Urinary bladder (tissue), 4 donors: Measurements from ENCODE around the gene MXRA7. TPM values are rescaled to one million over a fixed set of nuclear protein-coding genes. Genes with fewer than 3 reads are reported as not detected.

ENCODE experiments used
- DNase-seq: peaks from one replicate; pipeline ENCODE4 v3.0.0-alpha.2; 2015; ENCODE audit errors: extremely low spot score
- H3K27ac ChIP-seq: one replicate; pipeline ENCODE4 v1.5.1; 2013; ENCODE audit warnings: low read depth, mild to moderate bottlenecking, moderate library complexity
- H3K36me3 ChIP-seq: one replicate; pipeline ENCODE4 v1.6.1; 2013; ENCODE audit warnings: mild to moderate bottlenecking, moderate library complexity; ENCODE audit not compliant: insufficient read depth
- H3K4me1 ChIP-seq: one replicate; pipeline ENCODE4 v1.6.1; 2013; ENCODE audit warnings: mild to moderate bottlenecking, moderate library complexity; ENCODE audit not compliant: insufficient read depth
- H3K4me3 ChIP-seq: one replicate; pipeline ENCODE4 v1.5.1; 2013; ENCODE audit warnings: low read depth, low read length
- WGBS: extraction: QIAGEN DNeasy Blood & Tissue Kit; methylation state at CpG from one replicate; pipeline ENCODE4 v1.1.7; 2013; 5-methylcytosine and 5-hydroxymethylcytosine counted together
- polyA plus RNA-seq: library from polyadenylated mRNA; stranded (reverse); fragments of 200-250 nt; gene quantifications from one replicate; pipeline ENCODE4 v1.2.3, GENCODE V29; 2013
- total RNA-seq: library from RNA; depleted of rRNA; stranded (reverse); fragments of >200 nt; gene quantifications from one replicate; pipeline ENCODE4 v1.2.3, GENCODE V29; 2014
- donor health status: healthy with polysubstance abuse.
- donor health status: healthy.

The MXRA7 gene
- total and polyA plus RNA-seq, 2 donors: 188 to 432 TPM

DNA sequence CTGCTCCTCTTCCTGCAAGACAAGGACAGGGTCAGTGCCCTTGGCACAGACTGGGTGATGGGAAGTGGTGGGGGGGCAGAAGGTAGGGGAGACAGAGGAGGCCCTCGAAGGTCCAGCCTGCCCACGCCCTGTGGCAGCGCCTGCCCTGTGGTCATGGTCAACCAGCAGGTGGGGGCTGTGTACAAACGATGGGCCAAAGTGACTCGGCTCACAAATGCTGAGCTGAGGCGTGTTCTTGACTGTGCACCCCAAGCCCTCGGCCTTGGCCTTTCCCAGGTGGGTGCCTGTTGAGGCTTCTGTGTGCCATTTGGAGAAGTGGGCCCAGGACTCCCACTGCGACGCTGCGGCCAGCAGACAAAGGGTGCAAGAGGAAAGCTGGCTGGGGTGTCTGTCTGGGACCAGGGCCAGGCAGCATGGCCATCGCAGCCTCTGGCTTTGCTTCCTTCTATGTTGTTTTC is 22.6 kb downstream of the MXRA7 start:
- Histone ChIP-seq H3K36me3 (no peaks in the 10 kb centered on the region), H3K27ac (peak overlapping the region; percentile 68), H3K4me3 (no peak overlapping the region), H3K4me1 (no peaks in the 10 kb centered on the region)
- 34% methylated on average over 11 of the region's 11 CpGs for WGBS
- no peak for DNase-seq

GRCh38 chr17:76687298-76688164 is 23.2 kb downstream of the MXRA7 start:
- 38% methylated on average over 26 of the region's 26 CpGs for WGBS

DNA sequence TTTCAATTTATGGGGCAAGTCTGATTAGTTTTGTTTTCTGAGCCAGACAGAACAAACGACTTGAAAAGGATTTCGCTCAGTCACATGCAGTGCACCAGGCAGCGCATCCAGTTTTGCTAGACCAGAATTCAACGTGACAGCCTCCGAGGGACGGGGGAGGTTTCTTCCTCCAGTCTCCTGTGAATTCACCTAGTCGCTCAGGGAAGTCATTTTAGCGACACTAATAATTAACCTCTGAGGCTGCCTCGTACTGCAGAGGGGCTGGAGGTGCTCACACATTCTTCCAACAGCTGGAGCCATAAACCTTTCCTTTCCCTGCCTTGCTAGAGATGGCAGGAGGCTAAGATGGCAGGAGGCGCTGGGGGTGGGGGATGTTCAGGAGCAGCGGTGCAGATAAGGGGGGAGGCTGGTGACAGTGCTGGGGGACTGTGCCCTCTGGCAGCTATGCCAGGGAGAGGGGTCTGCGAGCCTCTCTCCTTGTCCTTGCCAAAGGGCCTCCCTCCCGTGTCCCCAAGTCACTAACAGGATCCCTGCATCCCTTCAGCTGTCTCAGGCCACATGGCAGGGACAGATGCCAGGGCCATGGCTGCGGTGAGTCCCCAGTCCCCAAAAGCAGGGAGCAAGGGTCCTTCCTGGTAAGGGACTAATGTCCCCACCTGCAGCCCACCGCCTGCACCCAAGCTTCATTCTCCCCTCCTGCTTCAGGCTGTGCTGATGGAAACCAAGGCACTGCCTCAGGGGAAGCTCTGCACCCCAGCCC is 24.0 kb downstream of the MXRA7 start:
- no peaks in the 10 kb centered on the region for H3K36me3 ChIP-seq
- no peak overlapping the region for H3K4me3 ChIP-seq
- peak overlapping the region; percentile 42 for H3K27ac ChIP-seq
- no peaks in the 10 kb centered on the region for H3K4me1 ChIP-seq
- no peak for DNase-seq
- WGBS: 67% methylated on average over 15 of the region's 15 CpGs

More at GRCh38 chr17:76687298-76688164, 23.2 kb downstream of the MXRA7 start:
- DNase-seq: no peak
- Histone ChIP-seq H3K27ac (peak overlapping the region; percentile 68), H3K36me3 (no peaks in the 10 kb centered on the region), H3K4me3 (no peak overlapping the region), H3K4me1 (no peaks in the 10 kb centered on the region)

DNA sequence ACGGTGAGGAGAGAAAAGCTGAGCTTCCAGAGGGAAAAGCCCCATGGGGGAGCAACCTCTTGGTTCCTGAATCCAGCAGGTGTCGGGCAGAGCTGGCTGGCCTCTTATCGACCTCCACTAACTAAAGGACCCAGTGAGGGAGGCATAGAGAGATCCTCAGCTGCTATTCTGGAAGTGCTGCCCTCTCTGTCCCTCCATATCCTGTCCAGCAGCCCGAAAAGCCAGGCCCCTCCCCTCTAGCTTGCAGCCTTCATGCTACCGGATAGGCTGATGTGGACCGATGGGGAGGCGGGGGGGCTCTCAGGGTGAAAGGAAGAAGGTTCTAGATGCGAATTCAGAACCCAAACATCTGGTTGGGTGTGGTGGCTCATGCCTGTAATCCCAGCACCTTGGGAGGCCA is 24.9 kb downstream of the MXRA7 start:
- 74% methylated on average over 8 of the region's 8 CpGs for WGBS
- H3K27ac ChIP-seq: no peak overlapping the region

DNA sequence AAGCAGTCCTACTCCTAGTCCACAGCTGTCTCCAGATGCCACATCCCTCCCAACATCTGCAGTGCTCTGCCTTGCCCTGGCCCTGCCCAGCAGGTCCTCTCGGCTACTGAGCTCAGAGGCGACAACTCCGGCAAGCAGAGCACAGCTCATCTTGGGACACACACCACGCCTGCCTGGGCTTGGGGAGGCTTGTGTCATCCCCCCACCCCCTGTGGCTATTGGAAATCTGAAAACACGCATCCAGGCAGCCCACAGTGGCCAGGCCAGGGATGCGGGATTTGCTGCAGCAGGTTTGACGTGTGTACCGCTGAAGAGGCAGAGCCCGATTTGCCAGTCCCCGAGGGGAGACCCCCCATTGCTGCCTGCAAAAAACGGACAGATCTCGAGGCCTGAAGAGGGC is 25.4 kb downstream of the MXRA7 start:
- WGBS: 86% methylated on average over 12 of the region's 12 CpGs
- no peak overlapping the region for H3K27ac ChIP-seq
- H3K4me3 ChIP-seq: no peak overlapping the region
- no peaks in the 10 kb centered on the region for H3K36me3 ChIP-seq
- no peak for DNase-seq
- H3K4me1 ChIP-seq: no peaks in the 10 kb centered on the region

More for the DNA sequence above, 24.9 kb downstream of the MXRA7 start:
- no peak for DNase-seq
- Histone ChIP-seq H3K4me1 (no peaks in the 10 kb centered on the region), H3K4me3 (no peak overlapping the region), H3K36me3 (no peaks in the 10 kb centered on the region)

DNA sequence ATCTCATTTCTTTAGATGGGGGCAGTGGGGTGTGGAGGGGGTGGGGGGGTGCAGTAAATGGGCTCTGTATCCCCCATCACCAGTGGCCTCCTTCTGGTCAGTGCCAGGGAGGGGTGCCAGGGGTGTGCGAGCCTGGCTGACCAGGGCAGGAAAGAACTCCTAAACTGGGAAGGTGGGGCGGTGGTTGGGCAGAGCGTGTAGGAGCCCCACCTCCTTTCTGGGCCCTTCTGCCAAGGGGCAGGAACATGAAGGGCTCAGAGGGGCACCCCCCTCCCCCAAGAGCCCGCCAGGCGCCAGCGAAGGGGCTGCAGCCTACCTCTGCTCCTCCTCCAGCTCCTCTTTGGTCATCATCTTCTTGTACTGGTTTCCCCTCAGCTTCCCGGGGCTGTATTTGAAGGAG is 26.0 kb downstream of the MXRA7 start:
- Histone ChIP-seq H3K36me3 (no peaks in the 10 kb centered on the region), H3K27ac (no peak overlapping the region), H3K4me3 (no peak overlapping the region), H3K4me1 (no peaks in the 10 kb centered on the region)
- WGBS: 83% methylated on average over 7 of the region's 7 CpGs
- DNase-seq: no peak

GRCh38 chr17:76683921-76684745 is 26.6 kb downstream of the MXRA7 start:
- DNase-seq: no peak
- Histone ChIP-seq H3K4me1 (no peaks in the 10 kb centered on the region), H3K36me3 (no peaks in the 10 kb centered on the region)

GRCh38 chr17:76683011-76683755 is 27.6 kb downstream of the MXRA7 start:
- Histone ChIP-seq H3K4me3 (no peak overlapping the region), H3K36me3 (no peaks in the 10 kb centered on the region), H3K27ac (no peak overlapping the region), H3K4me1 (no peaks in the 10 kb centered on the region)
- WGBS: 71% methylated on average over 18 of the region's 18 CpGs
- no peak for DNase-seq

More at GRCh38 chr17:76683921-76684745, 26.6 kb downstream of the MXRA7 start:
- H3K27ac ChIP-seq: no peak overlapping the region
- no peak overlapping the region for H3K4me3 ChIP-seq
- 82% methylated on average over 25 of the region's 25 CpGs for WGBS

DNA sequence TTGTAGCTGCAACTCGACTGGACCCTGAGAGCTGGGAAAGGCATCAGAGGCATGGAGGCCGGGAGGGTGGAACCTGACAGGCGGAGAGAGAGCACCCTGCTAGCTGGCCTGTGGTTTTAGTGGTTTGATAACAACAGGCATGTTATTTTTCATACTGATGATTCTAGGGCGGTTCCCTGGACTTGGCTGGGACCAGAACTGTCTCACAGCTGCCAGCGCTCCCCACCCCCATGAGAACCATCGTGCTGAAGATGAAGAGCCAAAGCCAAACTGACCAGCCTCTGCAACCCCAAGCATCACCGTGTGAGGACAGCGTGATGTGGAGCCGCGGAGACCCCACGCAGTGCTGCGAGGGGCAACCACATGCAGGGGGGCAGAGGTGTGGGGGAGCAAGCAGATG is 28.5 kb downstream of the MXRA7 start:
- no peaks in the 10 kb centered on the region for H3K36me3 ChIP-seq
- H3K4me1 ChIP-seq: no peaks in the 10 kb centered on the region
- no peak overlapping the region for H3K27ac ChIP-seq
- DNase-seq: no peak
- H3K4me3 ChIP-seq: no peak overlapping the region
- WGBS: 34% methylated on average over 12 of the region's 12 CpGs

- Histone ChIP-seq H3K4me1 (no peaks in the 10 kb centered on the region), H3K4me3 (no peak overlapping the region), H3K36me3 (no peaks in the 10 kb centered on the region), H3K27ac (no peak overlapping the region)
- DNase-seq: no peak
- 39% methylated on average over 16 of the region's 16 CpGs for WGBS
Observed at GRCh38 chr17:76681222-76682137, 29.3 kb downstream of the MXRA7 start.

DNA sequence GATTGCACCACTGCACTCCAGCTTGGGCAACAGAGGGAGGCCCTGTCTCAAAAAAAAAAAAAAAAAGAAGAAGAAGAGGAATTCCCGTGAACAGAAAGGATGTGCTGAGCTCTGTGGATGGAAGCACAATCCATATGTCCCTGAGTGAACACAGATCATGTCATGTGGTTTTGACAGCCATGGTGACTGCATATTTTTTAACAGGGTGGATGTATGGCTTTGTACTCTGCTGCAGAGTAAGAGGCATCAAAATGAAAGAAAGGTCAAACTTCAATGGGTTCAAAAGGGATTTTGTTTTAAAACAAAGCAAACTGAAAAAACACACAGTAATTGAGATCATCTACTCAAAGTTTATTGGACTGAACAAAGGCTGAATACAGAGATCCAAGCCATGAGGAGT is 31.5 kb downstream of the MXRA7 start:
- H3K4me1 ChIP-seq: no peaks in the 10 kb centered on the region

DNA sequence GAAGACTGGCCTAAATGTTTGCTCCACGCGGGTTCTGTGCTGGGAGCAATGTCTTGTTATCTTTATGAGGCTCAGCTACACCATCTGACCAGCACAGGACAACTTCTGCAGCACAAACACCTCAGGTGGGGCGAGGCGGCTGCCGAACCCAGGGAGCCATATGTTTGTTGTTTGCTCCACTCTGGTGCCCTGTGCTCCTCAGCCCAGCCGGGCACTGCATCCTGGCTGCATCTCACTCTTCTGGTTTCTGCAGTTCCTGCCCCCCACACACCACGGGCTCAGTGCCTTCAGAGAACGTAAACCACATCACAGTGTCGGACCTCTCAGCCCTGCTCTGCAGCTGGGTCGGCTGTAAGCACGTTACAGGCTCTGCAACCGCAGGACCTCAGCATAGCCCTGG is 32.4 kb downstream of the MXRA7 start:
- WGBS: 60% methylated on average over 12 of the region's 12 CpGs
- H3K4me1 ChIP-seq: no peaks in the 10 kb centered on the region
- H3K27ac ChIP-seq: no peak overlapping the region
- H3K36me3 ChIP-seq: no peaks in the 10 kb centered on the region
- no peak for DNase-seq
- no peak overlapping the region for H3K4me3 ChIP-seq

More for the DNA sequence above, 31.5 kb downstream of the MXRA7 start:
- no peak overlapping the region for H3K4me3 ChIP-seq
- no peak overlapping the region for H3K27ac ChIP-seq
- DNase-seq: no peak
- 65% methylated on average over 1 of the region's 1 CpG for WGBS
- no peaks in the 10 kb centered on the region for H3K36me3 ChIP-seq
